Mesendoderm (in vitro differentiated cells): ENCODE data around the gene PHOX2A.
"Not testable (repeated sequence)": the region's sequence is repeated elsewhere in the genome, so short reads cannot be mapped to it uniquely, and the experiment has no call there.

Experiments used
- DNase-seq: peaks from one replicate; pipeline ENCODE4 v3.0.0; 2013
- H2AK5ac ChIP-seq: 2 replicates; pipeline ENCODE4 v1.6.1; 2013; ENCODE audit warnings: low read length, inconsistent platforms
- H2BK120ac ChIP-seq: 2 replicates; pipeline ENCODE4 v1.6.1; 2013; ENCODE audit warnings: low read depth, mild to moderate bottlenecking, low read length, moderate library complexity, mixed read lengths
- H2BK15ac ChIP-seq: replicated peaks from 2 replicates; pipeline ENCODE4 v1.6.1; 2013; ENCODE audit warnings: low read depth, mild to moderate bottlenecking, moderate library complexity
- H2BK5ac ChIP-seq: 2 replicates; pipeline ENCODE4 v1.6.1; 2013; ENCODE audit warnings: low read length, inconsistent platforms
- H3K18ac ChIP-seq: 2 replicates; pipeline ENCODE4 v1.6.1; 2013; ENCODE audit warnings: mild to moderate bottlenecking, low read length, mixed read lengths
- H3K23ac ChIP-seq: one replicate; pipeline ENCODE4 v1.6.1; 2013; ENCODE audit warnings: low read length
- H3K27ac ChIP-seq: 2 replicates; pipeline ENCODE4 v1.5.1; 2013; ENCODE audit warnings: low read depth, mild to moderate bottlenecking, inconsistent platforms, low read length, moderate library complexity
- H3K27me3 ChIP-seq: 2 replicates; pipeline ENCODE4 v1.6.1; 2013; ENCODE audit warnings: low read length, control low read depth, mild to moderate bottlenecking, inconsistent platforms; ENCODE audit not compliant: insufficient read depth, poor library complexity
- H3K36me3 ChIP-seq: 2 replicates; pipeline ENCODE4 v1.6.1; 2013; ENCODE audit warnings: low read length, inconsistent platforms; ENCODE audit not compliant: control insufficient read depth, insufficient read depth
- H3K4ac ChIP-seq: one replicate; pipeline ENCODE4 v1.6.1; 2013; ENCODE audit warnings: low read depth, mild to moderate bottlenecking, low read length, moderate library complexity
- H3K4me1 ChIP-seq: 2 replicates; pipeline ENCODE4 v1.6.1; 2013; ENCODE audit warnings: low read depth, low read length, inconsistent platforms; ENCODE audit not compliant: control insufficient read depth
- H3K4me2 ChIP-seq: 2 replicates; pipeline ENCODE4 v1.6.1; 2013; ENCODE audit warnings: low read length
- H3K4me3 ChIP-seq: 2 replicates; pipeline ENCODE4 v1.5.1; 2013; ENCODE audit warnings: mild to moderate bottlenecking, low read length
- H3K56ac ChIP-seq: one replicate; pipeline ENCODE4 v1.6.1; 2013; ENCODE audit warnings: low read length
- H3K79me1 ChIP-seq: 2 replicates; pipeline ENCODE4 v1.6.1; 2013; ENCODE audit warnings: low read length, inconsistent platforms
- H3K79me2 ChIP-seq: 2 replicates; pipeline ENCODE4 v1.6.1; 2013; ENCODE audit warnings: mild to moderate bottlenecking, low read length; ENCODE audit not compliant: control insufficient read depth, insufficient read depth
- H3K9ac ChIP-seq: 2 replicates; pipeline ENCODE4 v1.6.1; 2013; ENCODE audit warnings: low read length, inconsistent platforms
- H4K5ac ChIP-seq: one replicate; pipeline ENCODE4 v1.6.1; 2013; ENCODE audit warnings: low read length
- H4K8ac ChIP-seq: one replicate; pipeline ENCODE4 v1.6.1; 2013; ENCODE audit warnings: low read depth, mild to moderate bottlenecking, control low read depth, low read length, moderate library complexity
- WGBS: extraction: QIAGEN DNeasy Blood & Tissue Kit; methylation state at CpG from one replicate; pipeline ENCODE4 v1.1.7; 2013; ENCODE audit warnings: low lambda C conversion rate, missing lambda C conversion rate; ENCODE audit not compliant: insufficient coverage; ENCODE audit errors: extremely low coverage; 5-methylcytosine and 5-hydroxymethylcytosine counted together

Gene PHOX2A

DNA sequence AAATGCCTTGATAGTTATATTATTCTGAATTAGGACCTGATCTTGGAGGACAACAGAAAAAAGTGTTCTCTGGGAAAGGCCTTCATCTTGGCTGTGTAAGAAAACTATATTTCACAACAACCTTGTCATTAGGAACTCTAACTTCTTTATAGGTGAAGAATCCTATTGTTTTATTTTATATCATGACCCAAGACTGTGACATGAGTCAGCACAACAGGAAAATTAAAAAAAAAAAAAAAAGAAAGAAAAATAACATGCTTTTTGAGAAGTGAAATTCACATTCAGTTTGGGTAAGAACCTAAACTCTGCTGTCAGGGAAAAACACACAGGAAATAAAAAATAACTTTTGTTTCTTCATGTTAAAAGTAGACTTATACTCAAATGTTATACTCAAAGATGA is 39.1 kb downstream of the PHOX2A start:
- Histone ChIP-seq H3K27me3 (no peaks in the 10 kb centered on the region), H3K79me2 (no peaks in the 10 kb centered on the region), H3K56ac (no peak overlapping the region), H3K4me3 (no peak overlapping the region), H3K4me2 (no peak overlapping the region), H2BK120ac (no peak overlapping the region), H2BK15ac (no peak overlapping the region), H2BK5ac (no peak overlapping the region), H3K9ac (no peak overlapping the region), H4K5ac (no peak overlapping the region), H3K36me3 (no peaks in the 10 kb centered on the region), H3K4me1 (no peaks in the 10 kb centered on the region), H3K23ac (no peak overlapping the region), H2AK5ac (no peak overlapping the region), H3K27ac (no peak overlapping the region), H3K18ac (no peak overlapping the region), H3K4ac (no peak overlapping the region), H4K8ac (no peak overlapping the region), H3K79me1 (no peaks in the 10 kb centered on the region)
- DNase-seq: no peak

DNA sequence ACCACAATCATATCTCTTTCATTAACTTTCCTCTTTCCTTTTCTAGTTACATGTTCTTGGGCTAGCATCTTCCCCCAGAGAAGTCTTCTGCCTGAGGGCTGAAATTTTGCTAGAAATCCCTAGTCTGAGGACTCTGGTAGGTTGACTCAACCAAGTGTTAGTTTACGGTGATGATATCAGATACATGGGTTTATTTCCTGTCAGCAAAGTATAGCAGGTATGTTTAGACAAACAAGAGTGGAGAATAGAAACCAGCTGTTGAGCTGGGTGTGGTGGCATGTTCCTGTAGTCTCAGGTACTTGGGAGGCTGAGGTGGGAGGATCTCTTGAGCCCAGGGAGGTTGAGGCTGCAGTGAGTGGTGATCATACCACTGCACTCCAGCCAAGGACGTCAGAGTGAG is 40.8 kb downstream of the PHOX2A start:
- Histone ChIP-seq H3K79me2 (no peaks in the 10 kb centered on the region), H2BK5ac (no peak overlapping the region), H3K27ac (no peak overlapping the region), H3K4me2 (no peak overlapping the region), H2BK15ac (no peak overlapping the region), H3K79me1 (no peaks in the 10 kb centered on the region), H2AK5ac (no peak overlapping the region), H3K18ac (no peak overlapping the region), H3K23ac (no peak overlapping the region), H4K8ac (no peak overlapping the region), H3K56ac (no peak overlapping the region), H3K4ac (no peak overlapping the region), H3K9ac (no peak overlapping the region), H3K36me3 (no peaks in the 10 kb centered on the region), H3K27me3 (no peaks in the 10 kb centered on the region), H3K4me3 (no peak overlapping the region), H4K5ac (no peak overlapping the region), H3K4me1 (no peaks in the 10 kb centered on the region), H2BK120ac (no peak overlapping the region)
- no peak for DNase-seq
- no CpG with 5 or more reads among the region's 2 CpGs for whole genome bisulfite sequencing

- H4K8ac ChIP-seq: no peak overlapping the region
- H3K27me3 ChIP-seq: no peaks in the 10 kb centered on the region
- no peak overlapping the region for H2AK5ac ChIP-seq
- no peak for DNase-seq
- H3K18ac ChIP-seq: no peak overlapping the region
- H3K56ac ChIP-seq: no peak overlapping the region
- H3K79me2 ChIP-seq: no peaks in the 10 kb centered on the region
- no peak overlapping the region for H3K4me3 ChIP-seq
- H3K79me1 ChIP-seq: no peaks in the 10 kb centered on the region
- no peak overlapping the region for H2BK15ac ChIP-seq
- no CpG with 5 or more reads among the region's 6 CpGs for WGBS
- H3K4ac ChIP-seq: no peak overlapping the region
- H3K4me2 ChIP-seq: no peak overlapping the region
- no peak overlapping the region for H2BK120ac ChIP-seq
- no peak overlapping the region for H2BK5ac ChIP-seq
- H4K5ac ChIP-seq: no peak overlapping the region
- no peak overlapping the region for H3K27ac ChIP-seq
- H3K9ac ChIP-seq: no peak overlapping the region
- H3K23ac ChIP-seq: no peak overlapping the region
- H3K36me3 ChIP-seq: no peaks in the 10 kb centered on the region
- H3K4me1 ChIP-seq: no peaks in the 10 kb centered on the region
Measured at GRCh38 chr11:72202571-72202970, 41.4 kb downstream of the PHOX2A start.

DNA sequence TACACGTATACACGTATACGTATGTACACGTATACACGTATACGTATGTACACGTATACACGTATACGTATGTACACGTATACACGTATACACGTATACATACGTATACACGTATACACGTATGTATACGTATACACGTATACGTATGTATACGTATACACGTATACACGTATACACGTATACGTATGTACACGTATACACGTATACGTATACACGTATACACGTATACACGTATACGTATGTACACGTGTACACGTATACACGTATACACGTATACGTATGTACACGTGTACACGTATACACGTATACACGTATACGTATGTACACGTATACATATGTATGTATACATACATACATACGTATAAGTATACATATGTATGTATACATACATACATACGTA is 42.5 kb downstream of the PHOX2A start:
- not testable (repeated sequence) for H3K4me3 ChIP-seq, H3K4ac ChIP-seq, H3K18ac ChIP-seq, H3K4me1 ChIP-seq, H3K79me2 ChIP-seq, H4K8ac ChIP-seq, H2AK5ac ChIP-seq, H3K36me3 ChIP-seq, H4K5ac ChIP-seq, H3K9ac ChIP-seq, H3K23ac ChIP-seq, DNase-seq, H3K79me1 ChIP-seq, H3K27ac ChIP-seq, H2BK5ac ChIP-seq, H3K56ac ChIP-seq, H3K27me3 ChIP-seq, H2BK120ac ChIP-seq, H2BK15ac ChIP-seq, H3K4me2 ChIP-seq
- no CpG with 5 or more reads among the region's 43 CpGs for WGBS

DNA sequence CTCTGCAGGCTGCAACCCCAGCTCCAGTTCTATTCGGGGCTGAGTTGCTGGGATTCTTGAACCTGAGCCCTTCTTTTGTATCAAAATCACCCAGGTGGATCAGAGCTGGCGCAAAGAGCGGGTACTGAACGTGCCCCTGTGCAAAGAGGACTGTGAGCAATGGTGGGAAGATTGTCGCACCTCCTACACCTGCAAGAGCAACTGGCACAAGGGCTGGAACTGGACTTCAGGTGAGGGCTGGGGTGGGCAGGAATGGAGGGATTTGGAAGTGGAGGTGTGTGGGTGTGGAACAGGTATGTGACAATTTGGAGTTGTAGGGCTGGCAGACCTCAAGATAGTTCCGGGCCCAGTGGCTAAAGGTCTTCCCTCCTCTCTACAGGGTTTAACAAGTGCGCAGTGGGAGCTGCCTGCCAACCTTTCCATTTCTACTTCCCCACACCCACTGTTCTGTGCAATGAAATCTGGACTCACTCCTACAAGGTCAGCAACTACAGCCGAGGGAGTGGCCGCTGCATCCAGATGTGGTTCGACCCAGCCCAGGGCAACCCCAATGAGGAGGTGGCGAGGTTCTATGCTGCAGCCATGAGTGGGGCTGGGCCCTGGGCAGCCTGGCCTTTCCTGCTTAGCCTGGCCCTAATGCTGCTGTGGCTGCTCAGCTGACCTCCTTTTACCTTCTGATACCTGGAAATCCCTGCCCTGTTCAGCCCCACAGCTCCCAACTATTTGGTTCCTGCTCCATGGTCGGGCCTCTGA is 48.3 kb downstream of the PHOX2A start:
- Histone ChIP-seq H3K23ac (no peak overlapping the region), H3K27me3 (no peaks in the 10 kb centered on the region), H3K9ac (no peak overlapping the region), H2BK15ac (no peak overlapping the region), H3K36me3 (no peaks in the 10 kb centered on the region), H4K8ac (no peak overlapping the region), H3K18ac (no peak overlapping the region), H3K56ac (no peak overlapping the region), H2BK120ac (no peak overlapping the region), H2BK5ac (no peak overlapping the region), H2AK5ac (no peak overlapping the region), H3K27ac (no peak overlapping the region), H3K4me2 (no peak overlapping the region), H3K4ac (no peak overlapping the region), H3K4me1 (peaks cover 4% of the 10 kb centered on the region), H3K79me2 (no peaks in the 10 kb centered on the region), H4K5ac (no peak overlapping the region), H3K79me1 (no peaks in the 10 kb centered on the region), H3K4me3 (no peak overlapping the region)
- no CpG with 5 or more reads among the region's 12 CpGs for WGBS
- no peak for DNase-seq

- Histone ChIP-seq H3K79me2 (no peaks in the 10 kb centered on the region), H3K36me3 (no peaks in the 10 kb centered on the region), H3K4me1 (peaks cover 14% of the 10 kb centered on the region), H3K4me2 (no peak within 1 kb of the TSS), H2BK120ac (no peak within 1 kb of the TSS), H2AK5ac (no peak within 1 kb of the TSS), H3K23ac (no peak within 1 kb of the TSS), H3K4me3 (no peak within 1 kb of the TSS), H2BK5ac (no peak within 1 kb of the TSS), H4K8ac (no peak within 1 kb of the TSS), H4K5ac (no peak within 1 kb of the TSS), H3K9ac (no peak within 1 kb of the TSS), H3K56ac (no peak within 1 kb of the TSS), H3K79me1 (no peaks in the 10 kb centered on the region), H3K18ac (no peak within 1 kb of the TSS), H3K4ac (no peak within 1 kb of the TSS), H3K27ac (no peak within 1 kb of the TSS), H2BK15ac (no peak within 1 kb of the TSS), H3K27me3 (no peaks in the 10 kb centered on the region)
- peak; percentile 71 for DNase-seq
- WGBS: no CpG with 5 or more reads among the region's 5 CpGs
Measured at GRCh38 chr11:72191961-72192381, 52.0 kb downstream of the PHOX2A start, which contains the start of gene FOLR1. FOLR1 (plus strand) TSS chr11:72192140; CDS start chr11:72192174, 34 bp downstream.
